Airway epithelial cell (primary cell): ENCODE results near the gene MS4A6A. TPM values are rescaled to one million over a fixed set of nuclear protein-coding genes. Genes with fewer than 3 reads are reported as not detected.

Experiments used
- total RNA-seq: library from RNA; depleted of rRNA; stranded (reverse); fragments of >200 nt; gene quantifications from 2 replicates; pipeline ENCODE4 v1.2.3, GENCODE V29; 2015

MS4A6A gene
- not detected in 2 replicates for total RNA-seq

GRCh38 chr11:60182541-60183330 is at the start of gene MS4A6A:
Gene MS4A6A (minus strand): TSS chr11:60183083. CDS start chr11:60181727, 1,356 bp downstream.

Other genes with a start within 250 kb of the MS4A6A start
- gene OOSP1, start 244.7 kb downstream of the MS4A6A start, total RNA-seq: not detected in 2 replicates
- gene OOSP4A, start 219.1 kb downstream of the MS4A6A start, total RNA-seq: not detected in 2 replicates
- not detected in 2 replicates for gene OOSP4B, start 165.9 kb downstream of the MS4A6A start, total RNA-seq
- not detected in 2 replicates for gene OOSP2, start 142.7 kb downstream of the MS4A6A start, total RNA-seq
- gene MS4A3, start 126.4 kb downstream of the MS4A6A start, total RNA-seq: not detected in 2 replicates
- gene MS4A2, start 94.4 kb downstream of the MS4A6A start, total RNA-seq: not detected in 2 replicates
- gene MS4A4E, start 60.1 kb upstream of the MS4A6A start, total RNA-seq: not detected in 2 replicates
- not detected in 2 replicates for gene MS4A4A, start 97.6 kb upstream of the MS4A6A start, total RNA-seq
- not detected in 2 replicates for gene MS4A6E, start 144.2 kb upstream of the MS4A6A start, total RNA-seq
- not detected in 2 replicates for gene MS4A7, start 195.4 kb upstream of the MS4A6A start, total RNA-seq
- gene MS4A14, start 213.4 kb upstream of the MS4A6A start, total RNA-seq: not detected in 2 replicates
- not detected in 2 replicates for gene MS4A5, start 246.5 kb upstream of the MS4A6A start, total RNA-seq